GM18517 (cell line): ENCODE results near the gene KIAA0753.

Experiments used
- ATAC-seq: cut with Tn5 transposase; IDR thresholded peaks from one replicate; pipeline ENCODE4 v1.9.1; 2021; ENCODE audit warnings: mild to moderate bottlenecking, moderate library complexity; ENCODE audit not compliant: unreplicated experiment

KIAA0753 gene

GRCh38 chr17:6551869-6552531, 88.5 kb downstream of the KIAA0753 start:
- ATAC-seq: no peak

- ATAC-seq: no peak
Measured at GRCh38 chr17:6551356-6551755, 89.2 kb downstream of the KIAA0753 start.

DNA sequence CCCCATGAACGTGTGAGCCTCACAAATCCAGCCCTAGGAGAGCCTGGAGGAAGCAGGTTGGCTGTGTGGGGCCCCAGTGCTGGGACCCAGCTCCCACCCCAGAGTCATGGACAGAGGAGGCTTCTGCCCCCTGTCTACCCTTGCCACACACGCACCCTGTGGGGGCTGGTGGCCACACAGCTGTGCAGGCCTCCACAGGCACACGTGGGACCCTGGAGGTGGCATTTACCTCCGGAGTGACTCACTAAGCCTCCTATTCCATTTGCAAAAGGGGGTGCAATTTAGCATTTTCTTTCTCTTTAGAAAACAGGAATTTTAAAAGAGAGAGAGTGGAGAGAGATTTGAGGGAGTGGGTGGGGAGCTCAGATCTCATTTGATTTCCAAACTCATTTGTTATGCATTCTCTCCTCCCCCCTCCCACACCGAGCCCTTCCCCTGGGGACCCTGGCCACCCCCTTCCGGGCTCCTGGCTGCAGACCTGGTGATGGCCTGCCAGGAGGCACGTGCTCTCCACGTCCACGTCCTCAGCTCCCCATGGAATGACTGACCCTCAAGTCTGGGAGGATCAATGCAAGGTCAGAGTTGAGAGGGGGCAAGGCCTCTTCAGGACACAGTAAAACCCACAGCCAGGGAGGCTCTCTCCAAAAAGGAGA, 91.0 kb downstream of the KIAA0753 start:
- no peak for ATAC-seq

DNA sequence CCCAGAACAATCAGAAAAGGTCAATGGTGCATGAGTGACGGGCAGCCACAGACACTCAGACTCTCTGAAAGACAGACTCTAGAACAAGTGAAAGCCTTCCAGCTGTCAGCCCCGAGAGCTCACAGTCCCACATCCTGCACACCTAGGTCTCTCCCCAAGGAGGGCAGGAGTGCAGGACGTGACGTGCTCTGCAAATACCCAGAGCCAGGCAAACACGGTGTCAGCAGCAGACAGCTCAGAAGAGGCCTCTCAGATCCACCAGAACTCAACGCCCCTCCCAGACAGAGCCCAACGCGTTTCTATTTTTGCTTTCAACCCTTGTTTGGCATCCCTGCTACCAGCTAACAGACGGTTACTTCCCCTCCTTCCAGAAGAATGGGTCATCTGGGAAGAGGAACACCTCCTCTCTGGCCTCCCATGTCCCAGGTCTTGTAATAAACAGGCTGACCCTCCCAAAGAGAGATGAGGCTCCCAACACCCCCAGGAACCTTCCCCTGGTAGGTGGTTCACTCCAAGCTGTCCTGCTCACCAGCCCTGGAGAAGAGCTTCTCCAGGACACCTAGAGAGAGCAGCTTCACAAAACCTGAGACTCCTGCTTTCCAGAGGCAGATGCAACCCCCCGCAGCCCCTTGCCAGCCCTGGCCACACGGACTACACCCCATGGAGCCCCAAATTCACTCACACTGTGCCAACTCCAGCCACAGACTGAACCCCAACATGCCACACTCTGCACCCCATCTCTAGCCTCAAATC, 91.8 kb downstream of the KIAA0753 start:
- ATAC-seq: no peak

GRCh38 chr17:6548034-6548433, 92.5 kb downstream of the KIAA0753 start:
- no peak for ATAC-seq

- ATAC-seq: no peak
Measured at GRCh38 chr17:6547336-6547735, 93.2 kb downstream of the KIAA0753 start.

GRCh38 chr17:6546069-6546718, 94.3 kb downstream of the KIAA0753 start:
- no peak for ATAC-seq

- ATAC-seq: no peak
Measured at GRCh38 chr17:6545291-6545690, 95.2 kb downstream of the KIAA0753 start.

DNA sequence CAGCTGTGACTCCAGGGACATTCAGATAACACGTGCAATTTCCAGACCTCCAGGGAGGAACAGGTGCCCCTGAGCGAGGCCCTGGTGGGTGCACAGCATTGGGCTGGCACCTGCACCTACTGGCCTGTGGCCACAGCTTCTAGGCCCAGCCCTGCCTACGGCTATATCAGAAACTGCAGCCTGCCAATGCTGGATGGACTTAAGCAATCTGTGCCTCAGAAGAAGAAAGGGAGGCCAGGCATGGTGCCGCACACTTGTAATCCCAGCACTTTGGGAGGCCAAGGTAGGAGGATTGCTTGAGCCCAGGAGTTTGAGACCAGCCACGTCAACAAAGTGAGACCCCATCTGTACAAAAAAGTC, 96.5 kb downstream of the KIAA0753 start:
- ATAC-seq: no peak

- ATAC-seq: no peak
Measured at GRCh38 chr17:6543079-6544010, 97.2 kb downstream of the KIAA0753 start.

DNA sequence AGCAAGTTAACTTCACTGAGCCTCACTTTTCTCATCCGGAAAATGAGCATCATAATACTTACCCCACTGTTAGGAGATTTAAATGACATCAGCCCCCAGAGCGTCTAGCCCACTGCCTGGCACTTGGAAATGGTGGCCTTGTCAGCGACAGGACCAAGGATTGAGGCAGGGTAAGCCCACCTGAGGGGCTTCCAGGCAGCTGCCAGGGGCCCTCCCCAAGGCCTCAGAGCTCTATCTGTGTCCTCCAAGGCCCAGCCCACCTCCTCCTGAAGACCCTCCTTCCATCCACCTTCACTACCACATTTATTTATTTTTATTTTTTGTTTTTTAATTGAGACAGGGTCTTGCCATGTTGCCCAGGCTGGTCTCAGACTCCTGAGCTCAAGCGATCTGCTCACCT, 97.9 kb downstream of the KIAA0753 start:
- no peak for ATAC-seq

- ATAC-seq: no peak
Measured at GRCh38 chr17:6541886-6542285, 98.6 kb downstream of the KIAA0753 start.

DNA sequence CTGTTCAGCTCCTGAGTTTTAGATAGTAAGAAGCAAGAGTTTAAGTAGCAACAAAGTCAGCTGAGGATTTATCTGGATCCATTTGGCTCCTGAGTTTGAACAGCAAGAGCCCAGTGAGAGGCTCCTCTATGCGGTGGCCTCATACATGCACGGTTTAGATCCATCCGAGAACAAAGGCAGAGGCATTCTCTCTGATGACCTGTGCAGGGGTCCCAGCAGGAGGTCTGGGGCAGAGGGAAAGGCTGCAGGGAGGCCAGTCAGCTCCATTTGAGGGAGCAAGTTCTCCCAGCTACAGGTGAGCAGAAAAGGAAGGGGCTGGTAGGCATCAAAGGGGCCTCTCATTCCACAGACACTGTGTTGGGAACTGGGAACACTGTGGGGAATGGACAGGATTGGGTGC, 100.6 kb downstream of the KIAA0753 start:
- no peak for ATAC-seq

- ATAC-seq: no peak
Measured at GRCh38 chr17:6536566-6537065, 103.9 kb downstream of the KIAA0753 start.

DNA sequence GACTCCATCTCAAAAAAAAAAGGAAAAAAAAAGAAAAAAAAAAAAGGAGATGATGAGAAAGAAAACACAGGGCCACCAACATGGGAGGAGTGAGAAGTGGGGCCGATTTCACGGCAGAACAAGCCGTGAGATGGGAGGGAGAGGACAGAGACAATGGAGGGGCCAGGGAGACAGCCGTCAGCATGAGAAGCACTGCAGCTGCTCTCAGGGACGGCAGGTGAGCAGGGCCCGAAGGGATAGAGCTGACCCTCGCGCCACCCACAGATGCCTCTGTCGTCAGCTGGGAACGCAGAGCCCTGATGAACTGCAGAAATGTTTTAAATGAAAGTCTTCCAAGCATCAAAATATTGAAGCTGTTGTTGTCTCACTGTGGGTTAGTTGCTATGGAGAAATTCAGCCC, 104.5 kb downstream of the KIAA0753 start:
- no peak for ATAC-seq

DNA sequence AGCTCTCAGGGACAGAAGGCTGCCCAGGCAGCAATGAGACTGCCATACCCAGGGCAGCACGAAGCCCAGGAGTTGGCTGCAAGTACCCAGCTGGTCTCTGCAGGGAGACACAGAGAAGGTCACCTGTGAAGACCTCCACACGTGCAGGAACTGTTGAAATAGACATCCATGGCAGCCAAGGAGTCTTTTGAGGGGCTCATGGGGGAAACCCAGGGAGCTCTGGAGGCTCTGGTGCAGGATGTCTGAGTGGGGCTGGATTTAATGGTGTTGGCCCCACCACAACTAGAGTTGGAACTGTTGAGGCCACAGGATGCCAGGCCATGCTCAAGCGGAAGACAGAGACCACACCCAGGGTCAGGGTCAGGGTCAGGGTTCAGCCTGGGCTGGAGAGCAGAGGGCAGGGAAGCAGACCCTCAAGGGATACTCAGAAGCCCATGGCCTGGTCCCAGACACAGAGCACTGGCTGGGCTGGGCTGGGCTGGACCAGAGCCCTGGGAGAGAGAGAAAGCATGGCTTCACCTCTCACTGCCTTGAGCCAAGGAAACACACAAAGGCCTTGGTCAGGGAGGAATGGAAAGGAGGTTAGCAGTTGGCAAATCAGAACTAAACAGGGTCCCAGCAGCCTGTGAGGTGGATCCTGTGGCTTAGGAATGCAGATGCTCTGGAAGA, 105.5 kb downstream of the KIAA0753 start:
- no peak for ATAC-seq

DNA sequence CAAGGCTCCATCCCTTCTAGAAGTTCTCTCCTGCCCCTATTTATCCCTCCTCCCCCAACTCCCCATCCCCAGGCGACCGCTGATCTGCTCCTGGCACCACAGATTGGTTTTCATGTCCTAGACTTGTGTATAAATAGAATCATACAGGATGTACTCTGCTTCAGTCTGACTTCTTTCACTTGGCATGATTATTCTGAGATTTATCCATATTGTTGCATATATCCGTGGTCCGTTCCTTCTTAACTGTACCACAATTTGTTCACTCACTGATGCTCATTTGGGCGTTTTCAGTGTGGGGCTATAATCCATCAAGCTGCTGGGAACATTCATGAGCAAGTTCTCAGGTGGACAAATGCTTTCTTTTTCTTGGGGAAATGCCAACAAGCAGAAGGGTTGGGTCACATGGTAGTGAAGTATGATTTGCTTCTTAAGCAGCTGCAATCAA, 108.0 kb downstream of the KIAA0753 start:
- ATAC-seq: no peak

DNA sequence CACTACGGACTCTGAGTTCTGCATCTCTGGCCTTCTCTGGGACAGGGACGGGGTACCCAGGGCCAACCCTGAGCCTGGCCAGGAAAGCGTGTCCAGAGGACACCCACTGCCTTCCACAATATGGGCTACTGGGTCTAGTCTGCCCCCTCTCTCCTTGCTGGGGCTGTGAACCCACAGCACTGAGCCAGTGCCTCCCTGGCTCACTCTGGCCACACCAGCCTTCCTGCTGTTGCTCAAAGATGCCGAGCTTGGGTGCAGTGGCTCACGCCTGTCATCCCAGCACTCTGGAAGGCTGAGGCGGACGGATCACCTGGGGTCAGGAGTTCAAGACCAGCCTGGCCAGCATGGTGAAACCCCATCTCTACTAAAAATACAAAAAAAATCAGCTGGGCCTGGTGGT, 108.9 kb downstream of the KIAA0753 start:
- ATAC-seq: no peak

DNA sequence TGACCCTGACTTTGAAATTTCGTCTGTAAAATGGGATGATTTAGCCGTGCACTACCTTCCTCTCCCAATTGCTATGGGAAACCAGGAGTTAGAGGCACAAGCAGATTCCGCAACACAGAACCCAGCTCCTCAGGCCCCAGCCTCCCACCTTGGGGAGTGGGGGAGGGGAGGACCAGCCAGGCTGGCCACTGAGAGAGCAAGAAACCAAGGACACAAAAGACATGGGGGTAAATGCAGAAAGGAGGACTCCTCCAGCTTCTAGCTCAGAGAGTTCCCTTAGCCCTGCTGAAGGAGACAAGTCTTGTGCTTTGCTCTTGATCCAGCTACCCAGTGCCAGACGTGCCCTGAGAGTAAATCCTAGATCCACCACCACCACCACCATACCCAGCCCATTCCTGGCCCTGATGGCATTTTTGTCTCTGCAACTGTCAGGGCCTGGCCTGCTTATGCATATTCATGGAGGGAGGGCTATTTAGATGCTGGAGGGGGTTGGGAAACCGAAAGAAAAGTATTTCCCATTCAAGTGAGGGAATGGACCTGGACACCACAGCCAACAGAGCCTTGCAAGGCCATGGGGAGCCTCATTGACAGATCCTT, 110.1 kb downstream of the KIAA0753 start:
- ATAC-seq: no peak
